GM19239 (cell line): Measurements from ENCODE around the gene OR2C1.
A peak's percentile ranks its signal among the peaks of the same experiment; 100 is the strongest.

Experiments
- DNase-seq: peaks from one replicate; pipeline ENCODE4 v3.0.0; 2011; ENCODE audit warnings: low spot score; ENCODE audit not compliant: insufficient read length
- FAIRE-seq: peaks from 2 replicates; lab custom pipeline; 2011; peaks lifted over from hg19 to GRCh38; lab: Jason Lieb, UNC

The OR2C1 gene

GRCh38 chr16:3388325-3388724, 32.6 kb downstream of the OR2C1 start:
- no peak for DNase-seq
- no peak for FAIRE-seq

- FAIRE-seq (no peak), DNase-seq (no peak)
These were observed 34.1 kb downstream of the OR2C1 start for GRCh38 chr16:3389663-3390338.

- DNase-seq = no peak
These were observed 44.7 kb downstream of the OR2C1 start for GRCh38 chr16:3400446-3400778.

GRCh38 chr16:3400779-3401688, 45.3 kb downstream of the OR2C1 start, which contains the start of the genes ZNF174 and ZSCAN32:
TSS of gene ZNF174 (plus strand) at chr16:3401215. CDS start at chr16:3402005, 790 bp downstream.
TSS of gene ZSCAN32 (minus strand) at chr16:3401004. CDS start at chr16:3397557, 3,447 bp downstream.
- FAIRE-seq (peak; percentile 87), DNase-seq (peak; percentile 97)

More at GRCh38 chr16:3400446-3400778, 44.7 kb downstream of the OR2C1 start:
- FAIRE-seq = no peak

GRCh38 chr16:3401719-3402397, 46.2 kb downstream of the OR2C1 start:
- no peak for DNase-seq
- FAIRE-seq = peak; percentile 73
